ENCODE data around the gene CSTF1.
A peak's percentile ranks its signal among the peaks of the same experiment; 100 is the strongest.

CSTF1 gene

DNA sequence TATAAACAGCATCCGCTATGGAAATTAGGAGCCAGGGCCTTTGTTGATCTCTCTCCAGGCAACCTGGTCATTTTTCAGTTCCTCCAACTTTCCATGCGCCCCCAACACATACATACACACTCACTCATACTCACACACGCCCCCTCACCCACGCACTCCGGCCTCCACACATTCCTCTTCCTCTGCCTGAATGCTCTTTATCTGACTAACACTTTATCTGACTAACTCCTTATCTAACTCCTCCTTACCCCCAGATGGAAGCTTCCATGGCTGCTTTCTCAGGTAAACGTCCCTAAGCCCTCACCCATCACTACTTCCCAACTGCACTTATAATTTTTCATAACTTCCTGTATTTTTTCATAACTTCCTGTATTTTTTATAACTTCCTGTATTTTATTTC is 37.1 kb downstream of the CSTF1 start:
- peak; percentile 73 for DNase-seq (ENCODE audit: low read depth)
- TF ChIP-seq, protein P1, sequence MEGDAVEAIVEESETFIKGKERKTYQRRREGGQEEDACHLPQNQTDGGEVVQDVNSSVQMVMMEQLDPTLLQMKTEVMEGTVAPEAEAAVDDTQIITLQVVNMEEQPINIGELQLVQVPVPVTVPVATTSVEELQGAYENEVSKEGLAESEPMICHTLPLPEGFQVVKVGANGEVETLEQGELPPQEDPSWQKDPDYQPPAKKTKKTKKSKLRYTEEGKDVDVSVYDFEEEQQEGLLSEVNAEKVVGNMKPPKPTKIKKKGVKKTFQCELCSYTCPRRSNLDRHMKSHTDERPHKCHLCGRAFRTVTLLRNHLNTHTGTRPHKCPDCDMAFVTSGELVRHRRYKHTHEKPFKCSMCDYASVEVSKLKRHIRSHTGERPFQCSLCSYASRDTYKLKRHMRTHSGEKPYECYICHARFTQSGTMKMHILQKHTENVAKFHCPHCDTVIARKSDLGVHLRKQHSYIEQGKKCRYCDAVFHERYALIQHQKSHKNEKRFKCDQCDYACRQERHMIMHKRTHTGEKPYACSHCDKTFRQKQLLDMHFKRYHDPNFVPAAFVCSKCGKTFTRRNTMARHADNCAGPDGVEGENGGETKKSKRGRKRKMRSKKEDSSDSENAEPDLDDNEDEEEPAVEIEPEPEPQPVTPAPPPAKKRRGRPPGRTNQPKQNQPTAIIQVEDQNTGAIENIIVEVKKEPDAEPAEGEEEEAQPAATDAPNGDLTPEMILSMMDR (conservative IDR thresholded peaks at IDR 0.05; ENCODE audit: control insufficient read depth, insufficient read depth, low read depth, low read length), result no peak
- H3K4me3 ChIP-seq (ENCODE audit: control insufficient read depth, low read depth, low read length), result no peak overlapping the region

DNA sequence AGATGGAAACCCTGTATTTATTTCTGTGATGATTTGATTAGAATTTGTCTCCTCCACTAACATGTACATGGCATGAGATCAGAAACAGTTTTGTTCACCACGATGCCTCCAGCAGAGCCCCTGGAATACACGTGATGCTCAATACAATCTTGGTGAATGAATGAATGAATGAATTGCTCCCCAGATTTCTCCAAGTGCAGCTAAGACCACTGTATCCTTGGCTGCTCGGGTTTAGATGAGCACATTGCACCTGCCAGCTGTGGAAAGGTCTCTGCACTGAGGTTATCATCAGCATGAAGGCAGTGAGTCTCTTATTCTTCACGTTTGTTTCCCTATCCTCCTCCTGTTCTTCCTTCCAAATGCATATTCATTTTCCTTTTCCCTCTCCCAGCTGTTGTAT is 37.5 kb downstream of the CSTF1 start:
- H3K4me3 ChIP-seq (ENCODE audit: control insufficient read depth, low read depth, low read length), result no peak overlapping the region
- TF ChIP-seq, protein P1 (conservative IDR thresholded peaks at IDR 0.05; ENCODE audit: control insufficient read depth, insufficient read depth, low read depth, low read length), result no peak
- no peak for DNase-seq (ENCODE audit: low read depth)

DNA sequence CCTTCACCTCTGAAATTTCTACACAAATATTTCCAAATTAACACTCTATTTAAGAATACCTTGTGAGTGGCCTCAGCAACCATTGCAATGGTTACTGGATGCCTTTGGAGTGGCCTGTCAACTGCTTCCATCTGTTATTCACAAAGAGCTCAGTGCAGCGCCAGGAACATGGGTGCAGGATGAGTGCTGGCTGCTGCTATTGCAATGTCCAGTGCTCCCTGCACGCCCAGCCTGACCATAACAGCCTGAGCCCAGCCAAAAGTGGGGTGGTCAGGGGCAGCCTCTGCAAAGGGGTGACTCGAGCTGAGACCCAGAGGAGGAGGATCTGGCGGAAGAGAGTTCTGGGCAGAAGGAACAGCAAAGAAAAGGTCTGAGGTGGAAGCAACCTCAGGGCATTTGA is 38.0 kb downstream of the CSTF1 start:
- no peak for DNase-seq (ENCODE audit: low read depth)
- H3K4me3 ChIP-seq (ENCODE audit: control insufficient read depth, low read depth, low read length), result no peak overlapping the region
- TF ChIP-seq, protein P1 (conservative IDR thresholded peaks at IDR 0.05; ENCODE audit: control insufficient read depth, insufficient read depth, low read depth, low read length), result no peak

DNA sequence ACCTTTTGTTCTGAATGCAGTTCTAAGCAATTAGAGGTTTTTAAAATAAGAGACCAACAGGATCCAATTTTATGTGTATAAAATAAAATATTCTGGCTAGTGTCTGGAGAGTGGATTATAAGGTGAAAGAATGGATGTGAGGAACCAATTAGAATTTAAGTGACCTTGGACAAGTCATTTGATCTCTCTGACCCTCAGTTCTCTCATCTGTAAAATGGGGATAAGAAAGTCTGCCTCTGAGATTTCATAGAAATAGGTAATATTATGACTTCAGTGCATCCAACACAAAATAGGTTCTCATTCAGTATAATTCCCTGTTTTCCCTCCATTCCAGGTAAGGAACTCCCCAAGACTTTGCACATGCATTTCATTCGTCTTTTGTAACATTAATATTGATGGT is 38.5 kb downstream of the CSTF1 start:
- TF ChIP-seq, protein P1 (conservative IDR thresholded peaks at IDR 0.05; ENCODE audit: control insufficient read depth, insufficient read depth, low read depth, low read length), result no peak
- no peak for DNase-seq (ENCODE audit: low read depth)
- H3K4me3 ChIP-seq (ENCODE audit: control insufficient read depth, low read depth, low read length), result no peak overlapping the region

DNA sequence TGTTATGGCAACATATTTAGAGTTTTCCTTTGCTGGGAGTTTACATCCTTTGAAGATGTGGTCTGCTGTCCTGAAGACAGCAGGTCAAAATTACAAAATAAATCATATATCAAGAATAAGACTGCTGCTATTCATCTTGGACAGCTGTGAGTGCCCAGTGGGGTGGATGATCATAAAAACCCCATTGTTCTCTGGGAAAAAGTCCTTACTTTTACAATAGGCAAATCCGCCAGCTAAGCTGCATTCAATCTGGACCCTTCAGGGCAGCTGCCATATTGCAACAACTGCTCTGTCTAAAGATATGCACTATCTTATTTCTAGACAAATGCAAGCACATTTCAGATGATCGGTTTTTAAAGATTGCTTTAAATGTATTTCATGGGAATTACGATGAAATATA is 39.0 kb downstream of the CSTF1 start:
- DNase-seq (ENCODE audit: low read depth), result no peak
- TF ChIP-seq, protein P1 (conservative IDR thresholded peaks at IDR 0.05; ENCODE audit: control insufficient read depth, insufficient read depth, low read depth, low read length), result no peak
- no peak overlapping the region for H3K4me3 ChIP-seq (ENCODE audit: control insufficient read depth, low read depth, low read length)

DNA sequence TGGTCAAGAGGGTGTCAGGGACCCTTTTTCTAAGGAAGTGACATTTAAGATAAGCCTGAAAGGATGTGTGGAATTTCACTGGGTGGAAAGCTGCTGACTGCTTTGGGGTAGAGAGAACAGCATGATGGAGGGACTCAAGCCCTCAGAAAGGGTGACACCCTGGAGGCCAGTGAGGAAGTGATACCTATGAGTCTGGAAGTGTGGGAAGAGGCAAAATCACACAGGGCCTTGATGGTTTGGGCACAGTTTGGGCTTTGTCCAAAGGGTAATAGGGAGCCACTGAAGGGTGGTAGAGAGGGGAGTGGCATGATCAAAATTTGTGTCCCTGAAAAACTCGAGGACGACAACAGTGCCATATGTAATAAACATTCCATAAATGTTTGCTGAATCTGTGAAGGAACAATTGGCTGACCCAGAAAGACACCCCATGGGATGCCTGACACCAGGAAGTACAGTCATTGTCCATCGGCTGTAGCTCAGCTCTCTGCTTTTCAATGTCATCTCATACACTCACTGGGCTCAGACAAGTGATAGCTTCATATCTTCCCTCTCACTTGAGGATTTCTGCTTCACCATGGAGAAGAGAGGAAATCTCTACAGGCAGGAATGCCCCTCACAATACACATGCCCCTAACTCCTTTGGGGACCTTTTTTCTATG is 40.9 kb downstream of the CSTF1 start:
- TF ChIP-seq, protein P1 (conservative IDR thresholded peaks at IDR 0.05; ENCODE audit: control insufficient read depth, insufficient read depth, low read depth, low read length), result no peak
- no peak overlapping the region for H3K4me3 ChIP-seq (ENCODE audit: control insufficient read depth, low read depth, low read length)
- DNase-seq (ENCODE audit: low read depth), result peak; percentile 22

DNA sequence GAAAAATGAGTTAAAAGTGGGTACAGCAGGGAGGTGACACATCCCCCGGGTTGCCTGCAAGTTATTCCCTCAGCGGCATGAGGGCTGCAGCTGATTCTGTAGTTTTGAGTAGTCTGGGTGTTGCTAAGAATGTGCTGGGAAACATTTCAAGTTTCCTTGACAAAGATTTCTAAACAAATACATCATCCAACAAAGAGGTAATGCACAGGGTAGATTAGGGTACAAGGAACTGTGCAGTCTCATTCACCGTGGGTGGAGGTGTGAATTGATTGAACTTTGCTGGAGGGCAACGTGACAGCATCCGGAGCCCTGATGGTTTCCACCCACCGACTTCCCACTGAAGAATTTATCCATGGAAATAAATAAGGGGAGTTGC is 41.4 kb downstream of the CSTF1 start:
- no peak overlapping the region for H3K4me3 ChIP-seq (ENCODE audit: control insufficient read depth, low read depth, low read length)
- TF ChIP-seq, protein P1 (conservative IDR thresholded peaks at IDR 0.05; ENCODE audit: control insufficient read depth, insufficient read depth, low read depth, low read length), result no peak
- DNase-seq (ENCODE audit: low read depth), result peak; percentile 79

Data from fibroblast of mammary gland (primary cell).